ENCODE data around the gene REV3L.
A peak's percentile ranks its signal among the peaks of the same experiment; 100 is the strongest.
"Not testable (repeated sequence)": the region's sequence is repeated elsewhere in the genome, so short reads cannot be mapped to it uniquely, and the experiment has no call there.

The REV3L gene

DNA sequence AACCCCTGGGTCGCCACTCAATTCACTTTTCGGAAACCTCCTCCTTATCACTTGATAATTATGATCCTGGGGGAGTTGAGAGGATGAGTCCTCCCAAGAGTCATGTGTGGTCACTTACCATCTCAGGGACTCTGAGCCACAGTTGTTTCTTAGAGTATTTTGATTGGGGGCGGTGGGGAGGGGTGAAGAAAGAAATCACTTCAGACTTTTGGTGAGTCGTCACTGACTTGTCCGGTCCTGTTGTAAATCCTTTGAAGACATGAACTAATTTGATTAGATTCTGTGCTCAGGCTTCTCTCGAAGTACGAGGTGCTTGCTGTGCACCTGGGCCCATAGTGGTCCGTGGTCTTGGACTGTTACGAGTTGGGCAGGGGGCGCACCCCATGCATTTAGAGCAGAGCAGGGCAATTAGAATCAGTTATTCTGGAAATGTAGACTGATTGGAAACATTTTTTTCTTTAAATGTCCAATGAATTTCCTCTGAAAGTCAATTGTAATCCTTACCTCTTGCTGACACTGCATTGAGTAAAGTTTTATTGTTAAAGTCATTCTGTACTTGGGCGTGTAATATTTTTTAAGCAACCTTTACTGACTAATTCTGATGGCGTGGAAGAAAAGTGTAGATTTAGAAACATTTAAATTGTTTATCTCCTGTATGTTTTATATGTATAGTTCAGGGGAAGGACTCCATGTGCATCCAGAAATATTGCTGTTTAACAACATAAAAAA lies 222.3 kb downstream of the REV3L start:
- DNase-seq (ENCODE audit: low read depth in 2 of 2), result no peak

DNA sequence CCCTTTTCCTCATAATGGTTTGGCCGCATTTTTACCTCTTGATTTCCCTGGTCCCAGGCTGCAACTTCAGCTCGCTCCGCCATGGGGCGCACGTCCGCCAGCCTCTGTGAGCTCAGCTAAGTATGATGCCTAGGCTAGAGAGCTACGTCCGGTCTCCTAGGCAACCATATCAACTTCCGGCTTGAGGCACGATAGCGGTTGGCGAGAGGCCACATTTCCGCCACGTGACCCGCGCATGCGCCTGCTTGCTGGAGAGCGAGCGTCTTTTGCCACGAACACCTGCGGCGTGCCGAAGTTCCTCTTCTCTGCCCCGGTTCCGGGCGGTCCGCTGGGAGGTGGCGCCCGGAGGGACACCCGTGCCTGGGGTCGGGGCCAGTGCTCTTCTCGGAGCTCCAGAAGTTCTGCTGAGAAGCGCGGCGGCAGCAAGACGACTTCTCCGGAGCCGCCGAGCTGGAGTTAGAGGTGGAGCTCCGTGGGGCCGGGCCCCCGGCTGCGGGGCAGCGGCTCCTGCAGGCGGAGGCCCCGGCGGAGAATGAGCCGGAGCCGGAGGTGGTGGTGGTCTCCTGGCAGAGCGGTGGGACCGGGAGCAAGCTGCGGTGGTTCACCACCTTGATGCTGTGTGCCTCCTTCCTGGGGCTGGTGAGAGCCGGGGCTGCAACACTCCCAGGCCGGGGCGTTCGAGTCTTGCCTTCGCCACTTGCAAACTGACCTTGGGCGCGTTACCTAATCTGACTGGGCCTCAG lies 223.8 kb downstream of the REV3L start:
- DNase-seq (ENCODE audit: low read depth in 2 of 2), result peak; percentile 98

DNA sequence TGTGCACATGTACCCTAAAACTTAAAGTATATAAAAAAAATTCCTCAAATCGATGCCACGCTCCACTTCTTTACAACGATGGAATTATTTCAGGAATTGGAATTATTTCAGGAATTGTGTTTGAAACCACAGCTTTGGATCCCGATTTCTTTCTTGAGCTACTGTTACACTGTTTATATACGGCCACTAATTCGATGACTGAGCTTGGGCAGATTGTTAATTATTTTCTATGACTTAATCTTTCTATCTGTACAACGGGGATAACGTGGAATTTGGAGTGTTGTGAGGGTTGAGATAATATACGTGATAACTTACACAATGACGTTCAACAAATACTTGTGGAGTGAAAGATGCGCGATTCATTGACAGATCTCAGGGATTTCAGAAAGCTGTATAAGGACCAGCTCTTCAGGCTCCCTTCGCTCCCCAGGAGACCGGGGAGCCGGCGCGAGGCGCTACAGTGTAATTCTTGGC lies 224.4 kb downstream of the REV3L start:
- no peak for DNase-seq (ENCODE audit: low read depth in 2 of 2)

DNA sequence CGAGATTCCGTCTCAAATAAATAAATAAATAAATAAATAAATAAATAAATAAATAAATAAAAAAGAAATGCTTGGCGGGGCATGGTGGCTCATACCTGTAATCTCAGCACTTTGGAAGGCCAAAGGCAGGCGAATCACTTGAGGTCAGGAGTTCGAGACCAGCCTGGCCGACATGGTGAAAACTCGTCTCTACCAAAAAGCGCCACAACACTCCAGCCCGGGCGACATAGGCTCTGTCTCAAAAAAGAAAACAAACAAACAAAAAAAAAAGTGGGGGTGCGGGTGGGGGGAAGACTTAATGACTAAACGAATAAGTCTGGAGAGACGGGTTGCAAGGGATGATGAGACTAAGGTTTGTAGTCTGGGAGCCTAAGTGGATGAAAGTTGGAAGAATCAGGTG lies 225.0 kb downstream of the REV3L start:
- DNase-seq (ENCODE audit: low read depth in 2 of 2), result no peak

DNA sequence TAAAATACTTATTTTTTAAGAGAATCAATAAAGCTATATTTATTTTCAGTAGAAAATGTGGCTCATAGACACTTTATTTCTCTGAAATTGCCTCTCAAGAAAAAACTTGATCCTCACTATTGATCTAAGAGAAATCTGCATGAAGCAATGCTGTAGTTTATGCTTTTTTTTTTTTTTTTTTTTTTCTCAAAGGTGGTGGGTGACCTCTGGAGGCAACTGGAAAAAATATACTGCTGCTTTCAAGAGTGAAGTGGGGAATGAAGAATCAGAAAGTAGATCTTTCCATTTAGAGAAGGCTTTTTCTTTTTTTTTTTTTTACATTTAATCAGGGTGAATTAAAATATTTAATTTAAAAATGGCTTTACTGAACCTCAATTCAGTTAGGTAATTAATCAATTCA lies 226.4 kb downstream of the REV3L start:
- DNase-seq (ENCODE audit: low read depth in 2 of 2), result no peak

DNA sequence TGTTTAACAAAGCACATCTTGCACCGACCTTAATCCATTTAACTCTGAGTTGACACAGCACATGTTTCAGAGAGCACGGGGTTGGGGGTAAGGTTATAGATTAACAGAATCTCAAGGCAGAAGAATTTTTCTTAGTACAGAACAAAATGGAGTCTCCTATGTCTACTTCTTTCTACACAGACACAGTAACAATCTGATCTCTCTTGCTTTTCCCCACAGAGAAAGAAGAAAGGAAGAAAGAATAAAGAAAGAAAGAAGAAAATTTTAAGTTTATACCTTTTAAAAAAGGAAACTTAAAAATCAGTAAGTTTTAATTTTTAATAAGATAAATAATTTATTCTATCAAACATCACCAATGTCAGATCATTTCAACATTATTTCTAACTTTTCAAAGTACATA lies 227.2 kb downstream of the REV3L start:
- DNase-seq (ENCODE audit: low read depth in 2 of 2), result not testable (repeated sequence)

DNA sequence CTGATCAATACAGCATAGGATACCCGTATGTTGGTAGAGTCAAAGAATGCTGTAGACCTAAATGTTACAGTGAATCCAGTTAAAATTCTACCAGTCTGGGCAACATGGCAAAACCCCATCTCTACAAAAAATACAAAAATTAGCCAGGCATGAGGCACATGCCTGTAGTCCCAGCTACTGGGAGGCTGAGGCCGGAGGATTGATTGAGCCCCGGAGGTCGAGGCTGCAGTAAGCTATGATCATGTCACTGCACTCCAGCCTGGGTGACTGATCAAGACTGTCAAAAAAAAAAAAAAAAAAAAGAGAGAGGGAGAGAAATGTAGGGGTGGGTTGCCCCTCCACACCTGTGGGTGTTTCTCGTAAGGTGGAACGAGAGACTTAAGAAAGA lies 228.2 kb downstream of the REV3L start:
- no peak for DNase-seq (ENCODE audit: low read depth in 2 of 2)

DNA sequence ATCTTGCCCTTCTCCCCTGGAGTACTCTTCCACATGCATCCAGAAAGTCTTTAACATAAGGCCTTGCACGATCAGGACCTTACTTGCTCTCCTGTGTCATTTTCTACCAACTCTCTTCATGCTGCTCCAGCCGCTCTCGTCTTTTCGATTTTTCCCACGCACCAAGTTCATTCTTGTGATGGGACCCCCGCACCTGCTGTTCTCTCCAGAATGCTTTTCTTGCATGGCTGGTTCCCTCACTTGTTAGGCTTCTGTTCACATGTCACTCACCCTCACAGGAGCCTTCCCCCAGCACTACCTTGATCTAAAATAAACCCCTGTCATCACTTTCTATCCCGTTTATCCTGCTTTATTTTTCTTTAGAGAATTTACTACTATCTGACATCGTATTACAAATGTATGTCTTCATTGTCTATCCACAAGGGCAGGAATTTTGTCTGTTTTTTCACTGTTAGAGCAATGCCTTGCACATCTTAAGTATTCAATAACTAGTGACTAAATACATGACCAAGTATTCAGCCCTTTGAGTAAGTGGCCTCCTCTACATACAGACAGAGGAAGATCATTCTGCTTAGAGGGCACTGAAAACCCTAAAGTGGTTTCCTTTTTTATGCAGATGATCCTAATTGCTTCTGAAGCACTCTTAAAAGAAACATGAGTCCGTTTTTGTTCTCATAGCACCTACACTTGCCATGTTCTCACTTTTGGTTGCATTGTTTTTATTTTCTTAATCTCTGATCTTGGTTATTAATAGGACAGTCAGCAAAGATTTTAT lies 228.8 kb downstream of the REV3L start:
- DNase-seq (ENCODE audit: low read depth in 2 of 2), result no peak

DNA sequence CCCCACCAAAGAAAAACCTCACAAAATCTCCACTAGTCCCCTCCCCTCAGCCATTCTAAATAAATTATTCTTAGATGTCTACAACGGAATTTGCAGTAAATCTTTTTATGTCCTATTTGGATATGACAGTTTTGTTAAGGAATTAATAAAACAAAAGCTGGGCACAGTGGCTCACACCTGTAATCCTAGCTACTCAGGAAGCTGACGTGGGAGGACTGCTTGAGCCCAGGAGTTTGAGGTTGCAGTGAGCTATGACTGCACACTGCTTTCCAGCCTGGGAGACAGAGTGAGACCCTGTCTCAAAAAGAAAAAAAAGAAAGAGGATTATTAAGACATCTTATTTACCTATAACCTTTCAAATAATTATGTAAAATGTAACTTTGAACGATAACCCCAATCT lies 230.3 kb downstream of the REV3L start:
- DNase-seq (ENCODE audit: low read depth in 2 of 2), result no peak

DNA sequence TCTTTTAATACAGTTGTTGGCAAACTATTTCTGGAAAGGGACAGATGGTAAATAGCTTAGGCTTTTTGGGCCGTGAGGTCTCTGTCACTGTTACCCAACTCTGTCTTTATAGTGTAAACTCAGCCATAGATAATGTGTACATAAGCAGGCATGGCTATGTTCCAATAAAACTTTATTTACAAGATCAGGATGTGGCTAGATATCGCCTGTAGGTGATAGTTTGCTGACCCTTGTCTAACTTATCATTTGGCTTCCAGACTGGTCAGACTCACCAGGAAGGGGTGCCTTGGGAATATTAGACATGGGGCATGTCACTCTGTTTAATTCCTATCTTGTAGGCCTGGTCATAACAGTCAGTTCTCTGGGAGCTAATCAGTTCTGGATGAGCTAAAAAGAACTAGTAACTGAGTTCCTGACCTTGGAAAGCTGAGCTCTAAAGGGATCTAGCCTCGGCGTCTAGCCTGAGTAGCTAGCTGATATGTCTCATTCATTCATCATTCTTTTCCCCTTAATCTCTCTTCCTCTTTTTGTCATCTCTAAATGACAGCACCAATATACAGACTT lies 232.1 kb downstream of the REV3L start:
- no peak for DNase-seq (ENCODE audit: low read depth in 2 of 2)

All from activated CD8-positive, alpha-beta memory T cell treated with anti-CD3 and anti-CD28 coated beads for 4 hours (primary cell).